WTC11 (cell line): ENCODE results near the gene ANO2.

Experiments
- CTCF ChIP-seq: fragments of 200-600 bp; IDR thresholded peaks from 2 replicates; pipeline ENCODE4 v1.8.0; 2022; ENCODE audit warnings: antibody characterized with exemption
- NR3C1 ChIP-seq: sonication (generic); formaldehyde crosslinking; conservative IDR thresholded peaks from 2 replicates; pipeline ENCODE4 v1.8.1; 2023; ENCODE audit warnings: low read depth, mild to moderate bottlenecking, missing genetic modification reagents

- TF ChIP-seq NR3C1 (no peak), CTCF (no peak)
These were observed 71.7 kb downstream of the ANO2 start for GRCh38 chr12:5873281-5873919.
